Fibroblast of lung (primary cell): Measurements from ENCODE around the gene TMEM132D.

ENCODE experiments used
- EZH2 ChIP-seq: IDR thresholded peaks from 2 replicates; pipeline ENCODE4 v1.5.1; 2012; ENCODE audit warnings: low read length, control low read depth, mild to moderate bottlenecking; ENCODE audit errors: missing control alignments
- TF ChIP-seq, protein P1 (sequence below), 2 donors: IDR thresholded peaks in 1 of 2; conservative IDR thresholded peaks in 1 of 2; 1 replicate in 1 of 2; 2 replicates in 1 of 2; pipeline ENCODE4 v1.5.1; 2011 to 2012; ENCODE audit warnings: low read length in 2 of 2, control low read depth in 1 of 2, inconsistent platforms in 1 of 2, low read depth in 1 of 2, mild to moderate bottlenecking in 1 of 2

DNA sequence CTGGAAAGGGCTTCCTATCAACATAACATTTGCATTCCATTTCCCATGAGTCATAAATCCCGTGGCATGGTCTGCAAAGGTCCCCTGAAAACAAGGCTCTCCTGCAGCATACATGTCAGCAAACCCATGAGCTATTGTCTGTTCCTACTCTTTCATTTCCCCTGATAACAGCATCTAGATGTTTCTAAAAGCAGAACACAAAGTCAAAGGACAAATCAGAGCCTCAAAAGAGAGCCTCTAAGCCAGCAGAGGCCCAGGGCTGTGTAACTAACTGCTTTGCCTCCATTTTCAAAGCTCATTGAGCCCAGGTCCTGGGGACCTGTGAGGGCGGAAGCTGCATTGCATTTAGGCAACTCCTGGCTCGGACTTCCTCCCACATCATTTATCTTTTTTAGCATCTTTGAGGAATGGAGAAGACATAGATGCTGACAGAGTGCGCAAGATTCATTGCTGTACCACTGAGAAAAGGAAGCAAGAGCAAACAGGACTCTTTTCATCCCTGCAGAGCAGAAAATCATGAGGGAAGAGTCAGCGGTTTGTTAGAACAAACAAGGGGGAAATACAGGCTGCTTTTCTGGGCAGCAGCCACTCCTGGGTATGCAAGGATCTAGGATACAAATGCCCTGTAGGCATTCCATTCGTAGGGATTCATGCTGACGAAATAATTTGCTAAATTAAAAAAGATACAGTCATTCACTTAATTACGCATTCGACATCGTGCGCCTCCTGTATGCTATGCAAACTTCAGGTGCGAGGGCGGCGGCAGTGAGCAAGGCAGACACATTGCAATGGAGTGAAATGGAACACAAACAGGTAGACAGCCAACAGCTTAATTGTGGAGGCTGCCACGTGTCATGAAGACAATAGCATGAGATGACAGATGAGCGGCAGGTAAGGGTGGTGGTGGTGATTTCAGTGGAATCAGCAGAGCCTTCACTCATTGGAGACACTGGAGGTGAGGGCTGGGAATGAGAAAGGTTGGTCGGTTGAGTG, 131.0 kb downstream of the TMEM132D start:
- TF ChIP-seq, protein P1, sequence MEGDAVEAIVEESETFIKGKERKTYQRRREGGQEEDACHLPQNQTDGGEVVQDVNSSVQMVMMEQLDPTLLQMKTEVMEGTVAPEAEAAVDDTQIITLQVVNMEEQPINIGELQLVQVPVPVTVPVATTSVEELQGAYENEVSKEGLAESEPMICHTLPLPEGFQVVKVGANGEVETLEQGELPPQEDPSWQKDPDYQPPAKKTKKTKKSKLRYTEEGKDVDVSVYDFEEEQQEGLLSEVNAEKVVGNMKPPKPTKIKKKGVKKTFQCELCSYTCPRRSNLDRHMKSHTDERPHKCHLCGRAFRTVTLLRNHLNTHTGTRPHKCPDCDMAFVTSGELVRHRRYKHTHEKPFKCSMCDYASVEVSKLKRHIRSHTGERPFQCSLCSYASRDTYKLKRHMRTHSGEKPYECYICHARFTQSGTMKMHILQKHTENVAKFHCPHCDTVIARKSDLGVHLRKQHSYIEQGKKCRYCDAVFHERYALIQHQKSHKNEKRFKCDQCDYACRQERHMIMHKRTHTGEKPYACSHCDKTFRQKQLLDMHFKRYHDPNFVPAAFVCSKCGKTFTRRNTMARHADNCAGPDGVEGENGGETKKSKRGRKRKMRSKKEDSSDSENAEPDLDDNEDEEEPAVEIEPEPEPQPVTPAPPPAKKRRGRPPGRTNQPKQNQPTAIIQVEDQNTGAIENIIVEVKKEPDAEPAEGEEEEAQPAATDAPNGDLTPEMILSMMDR (conservative IDR thresholded peaks at IDR 0.05 in 1 of 2, IDR thresholded peaks at IDR 0.05 in 1 of 2; ENCODE audit: low read depth in 1 of 2, low read length in 2 of 2) = no peak
- TF ChIP-seq EZH2 = no peak
